Upper lobe of left lung (tissue), 4 donors: ENCODE data around the gene ADAM12.

ENCODE experiments used
- EP300 ChIP-seq, 4 donors: sonication (generic); formaldehyde crosslinking; IDR thresholded peaks; one replicate each; pipeline ENCODE4 v1.5.1; 2017; ENCODE audit warnings: antibody characterized with exemption in 4 of 4, control low read depth in 2 of 4
- TF ChIP-seq, protein P1 (sequence below), 6 experiments: fragments of 450-650 bp in 4 of 6; fragments of 200-600 bp in 2 of 6; sonication (generic) in 2 of 6; IDR thresholded peaks; one replicate each; pipeline ENCODE4 v1.5.1; 2016 to 2019; ENCODE audit warnings: antibody characterized with exemption in 6 of 6

DNA sequence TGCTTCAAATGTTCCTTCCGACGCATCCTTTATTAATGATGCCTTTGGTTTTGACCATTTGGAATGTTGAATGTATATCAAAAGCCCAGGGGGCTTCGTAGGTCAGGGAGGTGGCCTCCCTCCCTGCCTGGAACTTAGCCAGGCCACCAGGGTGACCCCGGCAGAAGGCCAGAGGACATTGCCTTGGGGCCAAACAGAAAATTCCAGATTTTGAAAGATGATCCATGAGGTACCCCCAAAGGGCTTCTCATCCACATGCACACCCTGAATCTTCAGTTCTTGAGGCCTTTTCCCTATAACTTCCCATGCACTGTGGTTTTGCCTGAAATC, 171.7 kb downstream of the ADAM12 start:
- no peak for TF ChIP-seq EP300 (IDR thresholded peaks at IDR 0.05)
- TF ChIP-seq, protein P1, sequence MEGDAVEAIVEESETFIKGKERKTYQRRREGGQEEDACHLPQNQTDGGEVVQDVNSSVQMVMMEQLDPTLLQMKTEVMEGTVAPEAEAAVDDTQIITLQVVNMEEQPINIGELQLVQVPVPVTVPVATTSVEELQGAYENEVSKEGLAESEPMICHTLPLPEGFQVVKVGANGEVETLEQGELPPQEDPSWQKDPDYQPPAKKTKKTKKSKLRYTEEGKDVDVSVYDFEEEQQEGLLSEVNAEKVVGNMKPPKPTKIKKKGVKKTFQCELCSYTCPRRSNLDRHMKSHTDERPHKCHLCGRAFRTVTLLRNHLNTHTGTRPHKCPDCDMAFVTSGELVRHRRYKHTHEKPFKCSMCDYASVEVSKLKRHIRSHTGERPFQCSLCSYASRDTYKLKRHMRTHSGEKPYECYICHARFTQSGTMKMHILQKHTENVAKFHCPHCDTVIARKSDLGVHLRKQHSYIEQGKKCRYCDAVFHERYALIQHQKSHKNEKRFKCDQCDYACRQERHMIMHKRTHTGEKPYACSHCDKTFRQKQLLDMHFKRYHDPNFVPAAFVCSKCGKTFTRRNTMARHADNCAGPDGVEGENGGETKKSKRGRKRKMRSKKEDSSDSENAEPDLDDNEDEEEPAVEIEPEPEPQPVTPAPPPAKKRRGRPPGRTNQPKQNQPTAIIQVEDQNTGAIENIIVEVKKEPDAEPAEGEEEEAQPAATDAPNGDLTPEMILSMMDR (IDR thresholded peaks at IDR 0.05) = no peak
